HepG2 (cell line): ENCODE data around the gene CDCA5. TPM values are rescaled to one million over a fixed set of nuclear protein-coding genes. Genes with fewer than 3 reads are reported as not detected.

Experiments used
- CENPBD1 ChIP-seq: sonication (generic); formaldehyde crosslinking; IDR thresholded peaks from 2 replicates; pipeline ENCODE4 v1.8.0; 2022; ENCODE audit warnings: missing genetic modification reagents, low read depth, mild to moderate bottlenecking, borderline replicate concordance
- CSRNP1 ChIP-seq: sonication (generic); formaldehyde crosslinking; IDR thresholded peaks from 2 replicates; pipeline ENCODE4 v1.8.1; 2023; ENCODE audit warnings: mild to moderate bottlenecking, missing genetic modification reagents
- HNF1A ChIP-seq, 2 experiments: sonication (generic) in 1 of 2; formaldehyde crosslinking in 1 of 2; IDR thresholded peaks; 2 replicates each; pipeline versions ENCODE4 v1.4.0 to v1.6.1; 2016 to 2020; ENCODE audit warnings: borderline replicate concordance in 1 of 2, low read depth in 1 of 2, mild to moderate bottlenecking in 1 of 2, missing genetic modification reagents in 1 of 2
- HOXA7 ChIP-seq: sonication (generic); formaldehyde crosslinking; IDR thresholded peaks from 2 replicates; pipeline ENCODE4 v1.8.1; 2022; ENCODE audit warnings: mild to moderate bottlenecking, missing genetic modification reagents, moderate library complexity
- IRX3 ChIP-seq: sonication (generic); formaldehyde crosslinking; IDR thresholded peaks from 2 replicates; pipeline ENCODE4 v1.8.1; 2023; ENCODE audit warnings: mild to moderate bottlenecking, low read depth, missing genetic modification reagents, borderline replicate concordance
- NRL ChIP-seq: sonication (generic); formaldehyde crosslinking; IDR thresholded peaks from 2 replicates; pipeline ENCODE4 v1.5.0; 2020; ENCODE audit warnings: missing genetic modification reagents, mild to moderate bottlenecking, moderate library complexity, borderline replicate concordance
- RNF219 ChIP-seq: sonication (generic); formaldehyde crosslinking; IDR thresholded peaks from 2 replicates; pipeline ENCODE4 v1.5.0; 2020; ENCODE audit warnings: mild to moderate bottlenecking, missing genetic modification reagents
- STAT5B ChIP-seq: sonication (generic); formaldehyde crosslinking; IDR thresholded peaks from 2 replicates; pipeline ENCODE4 v1.4.0; 2020; ENCODE audit warnings: missing genetic modification reagents
- TFAP4 ChIP-seq: sonication (generic); IDR thresholded peaks from 2 replicates; pipeline ENCODE4 v1.6.1; 2016; ENCODE audit warnings: low read depth, borderline replicate concordance
- U2AF1 ChIP-seq: fragments of 200-400 bp; formaldehyde crosslinking; optimal IDR thresholded peaks from 2 replicates; pipeline ENCODE3; 2017; ENCODE audit warnings: mild to moderate bottlenecking, low read depth, low read length
- ZC3H13 ChIP-seq: sonication (generic); formaldehyde crosslinking; IDR thresholded peaks from 2 replicates; pipeline ENCODE4 v1.8.1; 2023; ENCODE audit warnings: mild to moderate bottlenecking, missing genetic modification reagents, moderate library complexity
- ZEB1 ChIP-seq: IDR thresholded peaks from 2 replicates; pipeline ENCODE4 v1.6.1; 2012; ENCODE audit warnings: mild to moderate bottlenecking, low read depth, inconsistent platforms; ENCODE audit not compliant: insufficient replicate concordance
- ZNF546 ChIP-seq: sonication (generic); formaldehyde crosslinking; conservative IDR thresholded peaks from 2 replicates; pipeline ENCODE4 v1.8.1; 2023; ENCODE audit warnings: mild to moderate bottlenecking, missing genetic modification reagents
- ZNF710 ChIP-seq: sonication (generic); formaldehyde crosslinking; IDR thresholded peaks from 2 replicates; pipeline ENCODE4 v1.5.0; 2020; ENCODE audit warnings: mild to moderate bottlenecking, missing genetic modification reagents, borderline replicate concordance
- ZNF747 ChIP-seq: sonication (generic); formaldehyde crosslinking; IDR thresholded peaks from 2 replicates; pipeline ENCODE4 v1.8.1; 2023; ENCODE audit warnings: missing genetic modification reagents, mild to moderate bottlenecking, borderline replicate concordance
- polyA plus RNA-seq, 8 experiments: library from polyadenylated mRNA; depleted of rRNA in 3 of 8; stranded (reverse) in 7 of 8; unstranded in 1 of 8; fragments of >200 nt; fragmentation: Illumina TruSeq in 4 of 8; extraction: Trizol in 4 of 8; gene quantifications; 2 replicates each; pipeline versions ENCODE4 v1.2.1 to v1.2.3, GENCODE V29; 2011 to 2016; ENCODE audit warnings: low read depth in 4 of 8, missing spikeins in 1 of 8, mixed read lengths in 1 of 8; ENCODE audit not compliant: insufficient read depth in 1 of 8
- total RNA-seq, 5 experiments: library from RNA; depleted of rRNA; stranded (reverse); fragments of >200 nt; fragmentation: Illumina TruSeq; extraction: Trizol; gene quantifications; 2 replicates each; pipeline ENCODE4 v1.2.3, GENCODE V29; 2016; ENCODE audit warnings: low read depth in 1 of 5

The CDCA5 gene
- total and polyA plus RNA-seq, 2 of the 13 experiments (the other 11 are each of a cell fraction or from before 2014, with no cell fraction given) = 13.5 to 50.6 TPM

- TF ChIP-seq CENPBD1 (CRISPR knock-in tag) = no peak
- no peak for TF ChIP-seq ZNF747 (CRISPR knock-in tag)
- no peak for TF ChIP-seq TFAP4
- TF ChIP-seq CSRNP1 = peak; percentile 85; the same call in 1 of the 2 replicates
- no peak; the same call in 1 of the 2 replicates for TF ChIP-seq NRL (CRISPR knock-in tag)
- TF ChIP-seq HNF1A (IDR thresholded peaks at IDR 0.05; ENCODE audit: low read depth) = no peak
- 0 out of 2 replicates have a peak, but pooled peaks have one; percentile 22 for TF ChIP-seq HNF1A (CRISPR knock-in tag; IDR thresholded peaks at IDR 0.05; ENCODE audit: borderline replicate concordance)
- peak; percentile 44; the same call in 1 of the 2 replicates for TF ChIP-seq ZNF710 (CRISPR knock-in tag)
- TF ChIP-seq U2AF1 = no peak
- TF ChIP-seq RNF219 (CRISPR knock-in tag) = no peak
- TF ChIP-seq HOXA7 (CRISPR knock-in tag) = no peak
- no peak for TF ChIP-seq ZEB1
- no peak for TF ChIP-seq ZNF546
- TF ChIP-seq STAT5B = no peak
- 0 out of 2 replicates have a peak, but pooled peaks have one; percentile 72 for TF ChIP-seq IRX3 (CRISPR knock-in tag)
- 0 out of 2 replicates have a peak, but pooled peaks have one; percentile 60 for TF ChIP-seq ZC3H13
Observed at GRCh38 chr11:65040847-65041622, 42.8 kb downstream of the CDCA5 start, which contains the start of gene SAC3D1 (continued).
